ENCODE data around the gene SLC39A6. TPM values are rescaled to one million over a fixed set of nuclear protein-coding genes. Genes with fewer than 3 reads are reported as not detected.

SLC39A6 gene
- polyA plus RNA-seq, 1 donor from 2014 or later, result 298 TPM

- Histone ChIP-seq H3K36me3 (ENCODE audit: insufficient read depth, low read length) (no peaks in the 10 kb centered on the region), H3K9ac (ENCODE audit: low read length) (no peak overlapping the region), H3K9me2 (ENCODE audit: insufficient read depth, low read length) (no peaks in the 10 kb centered on the region)
Observed at GRCh38 chr18:36176711-36177110, 47.6 kb upstream of the SLC39A6 start.

GRCh38 chr18:36176177-36176584 lies 47.0 kb upstream of the SLC39A6 start:
- no peak overlapping the region for H3K4me3 ChIP-seq (ENCODE audit: low read length)
- no peaks in the 10 kb centered on the region for H3K27me3 ChIP-seq (ENCODE audit: insufficient read depth, low read depth, low read length)
- no peak overlapping the region for H3K4me2 ChIP-seq (ENCODE audit: low read length)
- H4K20me1 ChIP-seq (ENCODE audit: insufficient read depth), result no peaks in the 10 kb centered on the region
- no peak overlapping the region for H3K9ac ChIP-seq (ENCODE audit: low read length)
- no peaks in the 10 kb centered on the region for H3K79me2 ChIP-seq (replicated peaks; ENCODE audit: insufficient read depth, low read length)
- H3K36me3 ChIP-seq (ENCODE audit: insufficient read depth, low read length), result no peaks in the 10 kb centered on the region
- H3F3A ChIP-seq (ENCODE audit: insufficient read depth, low read length, poor library complexity, severe bottlenecking), result no peaks in the 10 kb centered on the region
- no peaks in the 10 kb centered on the region for H3K9me3 ChIP-seq (ENCODE audit: low read length)
- H2AFZ ChIP-seq (ENCODE audit: low read depth, low read length), result no peak overlapping the region
- H3K27ac ChIP-seq (ENCODE audit: low read length), result no peak overlapping the region
- H3K9me2 ChIP-seq (ENCODE audit: insufficient read depth, low read length), result no peaks in the 10 kb centered on the region
- TF ChIP-seq REST (IDR thresholded peaks at IDR 0.05; ENCODE audit: borderline replicate concordance) (no peak), SMC3 (conservative IDR thresholded peaks at IDR 0.05; ENCODE audit: poor library complexity) (no peak), POLR2AphosphoS5 (IDR thresholded peaks at IDR 0.05) (no peak), MXI1 (conservative IDR thresholded peaks at IDR 0.05; ENCODE audit: poor library complexity, severe bottlenecking) (no peak), EZH2 (IDR thresholded peaks at IDR 0.05; ENCODE audit: borderline replicate concordance, insufficient read depth, low read length, poor library complexity, severe bottlenecking) (no peak), EP300 (conservative IDR thresholded peaks at IDR 0.05; ENCODE audit: poor library complexity, severe bottlenecking) (no peak), RAD21 (conservative IDR thresholded peaks at IDR 0.05) (no peak)

More at GRCh38 chr18:36176711-36177110, 47.6 kb upstream of the SLC39A6 start:
- Histone ChIP-seq H3K4me2 (ENCODE audit: low read length) (no peak overlapping the region), H3K9me3 (ENCODE audit: low read length) (no peaks in the 10 kb centered on the region), H3K27me3 (ENCODE audit: insufficient read depth, low read depth, low read length) (no peaks in the 10 kb centered on the region), H3F3A (ENCODE audit: insufficient read depth, low read length, poor library complexity, severe bottlenecking) (no peaks in the 10 kb centered on the region), H3K27ac (ENCODE audit: low read length) (no peak overlapping the region), H2AFZ (ENCODE audit: low read depth, low read length) (no peak overlapping the region), H4K20me1 (ENCODE audit: insufficient read depth) (no peaks in the 10 kb centered on the region), H3K79me2 (replicated peaks; ENCODE audit: insufficient read depth, low read length) (no peaks in the 10 kb centered on the region), H3K4me3 (ENCODE audit: low read length) (no peak overlapping the region)
- TF ChIP-seq CTCF (IDR thresholded peaks at IDR 0.05; ENCODE audit: poor library complexity, severe bottlenecking), result no peak
- TF ChIP-seq RAD21 (conservative IDR thresholded peaks at IDR 0.05), result no peak
- no peak for TF ChIP-seq REST (IDR thresholded peaks at IDR 0.05; ENCODE audit: borderline replicate concordance)
- TF ChIP-seq EP300 (conservative IDR thresholded peaks at IDR 0.05; ENCODE audit: poor library complexity, severe bottlenecking), result no peak
- no peak for TF ChIP-seq MXI1 (conservative IDR thresholded peaks at IDR 0.05; ENCODE audit: poor library complexity, severe bottlenecking)
- no peak for TF ChIP-seq SMC3 (conservative IDR thresholded peaks at IDR 0.05; ENCODE audit: poor library complexity)
- no peak for TF ChIP-seq EZH2 (IDR thresholded peaks at IDR 0.05; ENCODE audit: borderline replicate concordance, insufficient read depth, low read length, poor library complexity, severe bottlenecking)
- TF ChIP-seq TAF1 (IDR thresholded peaks at IDR 0.05; ENCODE audit: low read depth), result no peak
